ENCODE data around the gene ARHGAP9.

DNA sequence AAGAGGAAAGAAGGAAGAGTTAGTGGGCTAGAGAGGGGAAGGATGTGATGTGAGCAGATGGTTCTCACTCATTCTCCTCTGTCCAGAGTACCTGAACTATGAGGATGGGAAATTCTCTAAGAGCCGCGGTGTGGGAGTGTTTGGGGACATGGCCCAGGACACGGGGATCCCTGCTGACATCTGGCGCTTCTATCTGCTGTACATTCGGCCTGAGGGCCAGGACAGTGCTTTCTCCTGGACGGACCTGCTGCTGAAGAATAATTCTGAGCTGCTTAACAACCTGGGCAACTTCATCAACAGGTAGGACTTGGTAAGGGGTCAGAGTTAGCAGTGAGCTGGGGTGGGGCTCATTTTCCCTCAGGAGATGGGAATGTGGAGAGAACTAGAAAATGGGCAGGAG lies 33.0 kb upstream of the ARHGAP9 start:
- TF ChIP-seq, protein P1, sequence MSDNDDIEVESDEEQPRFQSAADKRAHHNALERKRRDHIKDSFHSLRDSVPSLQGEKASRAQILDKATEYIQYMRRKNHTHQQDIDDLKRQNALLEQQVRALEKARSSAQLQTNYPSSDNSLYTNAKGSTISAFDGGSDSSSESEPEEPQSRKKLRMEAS (IDR thresholded peaks at IDR 0.05; ENCODE audit: low read depth, low read length), result no peak
- TF ChIP-seq, protein P2, sequence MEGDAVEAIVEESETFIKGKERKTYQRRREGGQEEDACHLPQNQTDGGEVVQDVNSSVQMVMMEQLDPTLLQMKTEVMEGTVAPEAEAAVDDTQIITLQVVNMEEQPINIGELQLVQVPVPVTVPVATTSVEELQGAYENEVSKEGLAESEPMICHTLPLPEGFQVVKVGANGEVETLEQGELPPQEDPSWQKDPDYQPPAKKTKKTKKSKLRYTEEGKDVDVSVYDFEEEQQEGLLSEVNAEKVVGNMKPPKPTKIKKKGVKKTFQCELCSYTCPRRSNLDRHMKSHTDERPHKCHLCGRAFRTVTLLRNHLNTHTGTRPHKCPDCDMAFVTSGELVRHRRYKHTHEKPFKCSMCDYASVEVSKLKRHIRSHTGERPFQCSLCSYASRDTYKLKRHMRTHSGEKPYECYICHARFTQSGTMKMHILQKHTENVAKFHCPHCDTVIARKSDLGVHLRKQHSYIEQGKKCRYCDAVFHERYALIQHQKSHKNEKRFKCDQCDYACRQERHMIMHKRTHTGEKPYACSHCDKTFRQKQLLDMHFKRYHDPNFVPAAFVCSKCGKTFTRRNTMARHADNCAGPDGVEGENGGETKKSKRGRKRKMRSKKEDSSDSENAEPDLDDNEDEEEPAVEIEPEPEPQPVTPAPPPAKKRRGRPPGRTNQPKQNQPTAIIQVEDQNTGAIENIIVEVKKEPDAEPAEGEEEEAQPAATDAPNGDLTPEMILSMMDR (IDR thresholded peaks at IDR 0.05; ENCODE audit: low read depth, low read length), result no peak
